ENCODE measurements around the gene ACSS3.

GRCh38 chr12:81088221-81088620 lies 10.3 kb downstream of the ACSS3 start:
- TF ChIP-seq CTCF (IDR thresholded peaks at IDR 0.05) = no peak
- TF ChIP-seq POLR2A (IDR thresholded peaks at IDR 0.05; ENCODE audit: low read depth) = no peak
